Common myeloid progenitor, CD34-positive (primary cell): ENCODE measurements around the gene KRT1.
A peak's percentile ranks its signal among the peaks of the same experiment; 100 is the strongest.

ENCODE experiments used
- CTCF ChIA-PET: fragments of 350-600 bp; sonication (Branson Sonifier 250); formaldehyde crosslinking; loops from one replicate; lab custom pipeline; 2021; ENCODE audit warnings: antibody characterized with exemption; lab: Charles Lee
- POLR2A ChIA-PET: fragments of 350-600 bp; sonication (Branson Sonifier 250); formaldehyde crosslinking; loops from one replicate; lab custom pipeline; 2021; ENCODE audit warnings: antibody characterized with exemption; lab: Charles Lee
- DNase-seq, 3 donors: peaks; one replicate each; pipeline versions ENCODE4 v3.0.0 to v3.0.0-alpha.2; 2013
- H3K27ac ChIP-seq, 2 experiments: 1 replicate in 1 of 2; 2 replicates in 1 of 2; pipeline ENCODE4 v1.7.0; 2013; ENCODE audit warnings: inconsistent platforms in 2 of 2, low read length in 2 of 2, mild to moderate bottlenecking in 2 of 2, low read depth in 1 of 2, moderate library complexity in 1 of 2; ENCODE audit not compliant: severe bottlenecking in 2 of 2, insufficient read depth in 1 of 2, poor library complexity in 1 of 2
- H3K27me3 ChIP-seq, 5 experiments: replicated peaks in 2 of 5; 1 replicate in 3 of 5; 2 replicates in 2 of 5; pipeline versions ENCODE4 v1.6.1 to v1.7.0; 2013; ENCODE audit warnings: low read length in 4 of 5, mild to moderate bottlenecking in 2 of 5, moderate library complexity in 2 of 5, inconsistent platforms in 1 of 5; ENCODE audit not compliant: insufficient read depth in 5 of 5, control insufficient read depth in 4 of 5
- H3K36me3 ChIP-seq, 4 experiments: 1 replicate in 2 of 4; 2 replicates in 2 of 4; pipeline versions ENCODE4 v1.6.1 to v1.7.0; 2013; ENCODE audit warnings: low read length in 3 of 4, control low read depth in 1 of 4, mild to moderate bottlenecking in 1 of 4; ENCODE audit not compliant: control insufficient read depth in 4 of 4, insufficient read depth in 4 of 4
- H3K4me1 ChIP-seq, 4 experiments: 1 replicate in 3 of 4; 2 replicates in 1 of 4; pipeline versions ENCODE4 v1.6.1 to v1.7.1; 2013; ENCODE audit warnings: low read length in 3 of 4, mild to moderate bottlenecking in 3 of 4, control low read depth in 1 of 4, inconsistent platforms in 1 of 4, moderate library complexity in 1 of 4; ENCODE audit not compliant: control insufficient read depth in 4 of 4, insufficient read depth in 4 of 4; ENCODE audit errors: control extremely low read depth in 1 of 4
- H3K4me3 ChIP-seq, 7 experiments: 1 replicate in 4 of 7; 2 replicates in 3 of 7; pipeline versions ENCODE4 v1.5.1 to v1.7.0; 2013; ENCODE audit warnings: mild to moderate bottlenecking in 7 of 7, low read length in 6 of 7, moderate library complexity in 6 of 7, inconsistent platforms in 2 of 7, low read depth in 2 of 7, control low read depth in 1 of 7; ENCODE audit not compliant: insufficient read depth in 4 of 7, control insufficient read depth in 1 of 7; ENCODE audit errors: extremely low read depth in 1 of 7
- H3K9me3 ChIP-seq, 5 experiments: 1 replicate in 4 of 5; 2 replicates in 1 of 5; pipeline versions ENCODE4 v1.6.1 to v1.7.1; 2013; ENCODE audit warnings: low read length in 4 of 5, mild to moderate bottlenecking in 2 of 5, inconsistent platforms in 1 of 5, low read depth in 1 of 5, moderate library complexity in 1 of 5; ENCODE audit not compliant: control insufficient read depth in 4 of 5, insufficient read depth in 2 of 5; ENCODE audit errors: control extremely low read depth in 1 of 5
- WGBS: methylation state at CpG from one replicate; pipeline ENCODE4 v1.1.5; 2013; ENCODE audit not compliant: insufficient coverage; 5-methylcytosine and 5-hydroxymethylcytosine counted together

KRT1 gene

DNA sequence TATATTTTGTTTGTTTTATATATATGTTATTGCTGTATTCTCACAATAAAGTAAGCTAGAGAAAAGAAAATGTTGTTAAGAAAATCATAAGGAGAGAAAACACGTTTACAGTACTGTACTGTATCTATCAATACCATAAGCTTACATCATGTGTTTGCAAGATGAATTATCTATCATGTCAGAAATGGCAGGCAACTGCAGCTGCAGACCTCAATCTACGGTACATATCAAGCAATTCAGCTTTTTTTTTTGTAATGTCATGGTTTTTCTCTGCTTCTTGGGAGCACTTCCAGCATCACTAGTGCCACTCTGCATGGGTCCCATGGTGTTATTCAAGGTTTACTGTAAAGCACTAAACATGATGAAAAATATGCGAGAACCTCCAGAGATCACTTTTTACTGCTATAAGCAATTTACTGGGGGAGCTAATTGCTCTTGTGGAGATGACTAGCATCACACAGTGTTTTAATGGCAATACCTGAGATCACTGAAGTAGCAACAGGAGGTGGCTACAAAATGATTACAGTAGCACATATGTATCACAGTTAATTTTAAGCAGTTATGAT, 19.2 kb downstream of the KRT1 start:
- Histone ChIP-seq H3K4me1 (peaks cover 4 to 21% (median 12%) of the 10 kb centered on the region in 4 experiments), H3K4me3 (no peak overlapping the region), H3K9me3 (no peaks in the 10 kb centered on the region), H3K27me3 (peaks cover 0 to 3% (median 0%) of the 10 kb centered on the region in 5 experiments), H3K27ac (no peak overlapping the region), H3K36me3 (no peaks in the 10 kb centered on the region)
- 75% methylated on average over 2 of the region's 3 CpGs for WGBS
- ChIA-PET POLR2A (interaction anchor here (0.6 kb wide), 1 partner anchor 639 kb away, joined by 3 read pairs; the partner anchor contains the start of gene MYG1), CTCF (interaction anchor here (0.6 to 1.3 kb wide), 6 partner anchors 15 to 217 kb away, joined by 3 to 5 read pairs (median 3); partner anchors contain the start of gene KRT1)
- DNase-seq, result peak in 1 of 3 donors; percentile 19

DNA sequence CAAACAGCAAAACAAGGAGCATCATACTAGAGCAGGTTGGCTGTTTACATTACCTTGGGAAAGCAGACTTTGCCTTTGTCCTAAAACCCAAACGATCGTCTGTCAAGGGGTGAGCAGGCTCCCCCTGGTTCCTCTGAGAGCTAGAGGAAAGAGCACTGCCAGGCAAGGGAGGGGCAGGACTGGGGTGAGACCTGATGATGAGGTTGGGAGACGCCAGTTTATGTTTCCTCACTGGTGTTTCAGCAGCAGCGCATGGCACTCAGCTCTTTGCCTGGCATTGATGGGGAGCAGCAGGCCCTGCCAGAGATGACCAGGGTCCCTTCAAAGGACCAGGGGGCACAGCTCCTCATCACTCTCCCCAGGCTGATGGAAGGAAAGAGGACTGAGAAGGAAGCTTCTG, 20.3 kb downstream of the KRT1 start:
- ChIA-PET POLR2A (no interaction called here), CTCF (interaction anchor here (1.1 to 1.2 kb wide), 2 partner anchors 13 to 225 kb away, joined by 3 read pairs; no protein-coding TSS in a partner anchor)
- 100% methylated on average over 1 of the region's 4 CpGs for WGBS
- Histone ChIP-seq H3K27ac (no peak overlapping the region), H3K4me1 (peaks cover 4 to 21% (median 12%) of the 10 kb centered on the region in 4 experiments), H3K4me3 (no peak overlapping the region), H3K9me3 (no peaks in the 10 kb centered on the region), H3K36me3 (no peaks in the 10 kb centered on the region), H3K27me3 (peaks cover 0 to 5% (median 0%) of the 10 kb centered on the region in 5 experiments)
- DNase-seq, result no peak

DNA sequence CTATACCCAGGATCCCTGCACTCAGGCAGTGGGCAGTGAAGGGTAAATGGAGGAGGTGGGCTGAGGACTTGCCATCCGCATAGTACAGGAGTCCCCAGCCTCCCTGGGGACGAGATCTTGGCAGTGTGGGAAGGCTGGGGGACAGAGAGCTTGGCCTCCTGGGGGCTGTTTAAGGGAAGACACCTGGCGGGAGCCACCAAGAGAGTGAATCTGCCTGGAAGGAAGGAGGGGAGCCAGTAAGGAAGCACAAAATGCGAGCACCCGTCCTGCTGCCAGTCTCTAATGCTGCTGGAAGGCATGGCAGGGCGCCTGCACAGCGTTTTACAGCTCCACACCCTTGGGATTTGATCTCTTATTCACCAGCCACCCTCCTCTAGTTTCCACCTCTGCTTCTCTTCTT, 20.8 kb downstream of the KRT1 start:
- ChIA-PET CTCF (interaction anchor here (1.1 to 1.2 kb wide), 2 partner anchors 12 to 225 kb away, joined by 3 read pairs; no protein-coding TSS in a partner anchor), POLR2A (no interaction called here)
- DNase-seq, result no peak
- Histone ChIP-seq H3K4me3 (no peak overlapping the region), H3K27me3 (peaks cover 0 to 5% (median 0%) of the 10 kb centered on the region in 5 experiments), H3K4me1 (peaks cover 4 to 21% (median 12%) of the 10 kb centered on the region in 4 experiments), H3K36me3 (no peaks in the 10 kb centered on the region), H3K9me3 (no peaks in the 10 kb centered on the region), H3K27ac (no peak overlapping the region)
- WGBS, result 86% methylated on average over 5 of the region's 7 CpGs

DNA sequence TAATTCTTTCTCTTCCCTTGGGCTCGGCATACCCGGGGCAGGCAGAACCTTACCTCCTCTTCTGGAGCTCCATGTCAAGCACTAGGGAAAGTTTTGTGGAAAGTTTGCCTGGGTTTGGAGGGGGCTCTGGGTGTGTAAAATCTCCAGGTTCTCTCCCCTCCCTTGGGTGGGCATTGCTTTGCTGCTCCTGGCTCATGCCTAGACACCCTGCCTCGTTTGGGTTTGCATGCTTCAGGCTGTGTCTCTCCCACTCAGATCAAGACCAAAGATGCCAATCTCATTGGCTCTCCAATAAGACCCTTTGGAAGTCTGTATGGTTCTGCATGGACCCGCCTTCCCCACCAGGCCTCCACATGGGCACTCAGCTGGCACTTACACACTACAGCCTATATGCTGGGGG, 22.0 kb downstream of the KRT1 start:
- ChIA-PET POLR2A (no interaction called here), CTCF (interaction anchor here (0.7 to 1.8 kb wide), 2 partner anchors 32 to 208 kb away, joined by 3 to 6 read pairs; no protein-coding TSS in a partner anchor)
- H3K4me1 ChIP-seq, result peaks cover 4 to 21% (median 12%) of the 10 kb centered on the region in 4 experiments
- DNase-seq, result no peak
- H3K9me3 ChIP-seq, result no peaks in the 10 kb centered on the region
- no peak overlapping the region for H3K27ac ChIP-seq
- 100% methylated on average over 2 of the region's 4 CpGs for WGBS
- H3K27me3 ChIP-seq, result peaks cover 0 to 5% (median 0%) of the 10 kb centered on the region in 5 experiments
- H3K4me3 ChIP-seq, result no peak overlapping the region
- no peaks in the 10 kb centered on the region for H3K36me3 ChIP-seq

DNA sequence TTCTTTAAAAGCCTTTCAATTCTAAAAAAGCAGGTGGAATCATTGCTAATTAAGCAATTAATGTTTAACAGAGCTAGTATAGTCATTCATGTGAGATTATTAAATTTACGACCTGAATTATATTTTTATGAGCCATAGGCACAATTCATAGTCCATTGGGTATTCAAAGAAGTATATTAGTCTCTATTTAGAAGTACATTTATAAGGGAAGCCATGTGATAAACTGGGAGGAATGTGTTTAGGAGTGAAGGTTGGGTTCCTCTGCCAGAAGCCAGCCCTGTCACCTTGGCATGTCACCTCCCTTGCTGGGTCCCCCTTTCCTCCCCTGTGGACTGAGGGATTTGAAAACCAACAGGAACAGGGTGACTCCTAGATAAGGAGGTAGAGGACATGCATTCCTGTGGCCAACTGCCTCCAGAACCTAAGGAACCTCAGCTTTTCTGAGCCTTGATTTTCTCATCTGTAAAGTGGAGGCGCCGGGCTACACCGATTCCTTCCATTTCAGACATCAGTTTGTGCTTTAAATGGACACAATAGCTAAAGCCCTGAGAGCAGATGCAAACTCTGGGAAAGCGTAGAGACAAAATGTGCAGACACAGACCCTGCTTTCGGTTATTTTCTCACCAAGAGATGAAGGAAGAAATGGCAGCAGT, 22.8 kb downstream of the KRT1 start:
- Histone ChIP-seq H3K4me1 (peaks cover 4 to 12% (median 7%) of the 10 kb centered on the region in 4 experiments), H3K9me3 (no peaks in the 10 kb centered on the region), H3K4me3 (no peak overlapping the region), H3K27me3 (peaks cover 0 to 5% (median 0%) of the 10 kb centered on the region in 5 experiments), H3K27ac (no peak overlapping the region), H3K36me3 (no peaks in the 10 kb centered on the region)
- POLR2A ChIA-PET, result no interaction called here
- CTCF ChIA-PET, result interaction anchor here (1.8 kb wide), 1 partner anchor 33 kb away, joined by 6 read pairs; no protein-coding TSS in a partner anchor
- WGBS, result 97% methylated on average over 5 of the region's 6 CpGs
- no peak for DNase-seq

DNA sequence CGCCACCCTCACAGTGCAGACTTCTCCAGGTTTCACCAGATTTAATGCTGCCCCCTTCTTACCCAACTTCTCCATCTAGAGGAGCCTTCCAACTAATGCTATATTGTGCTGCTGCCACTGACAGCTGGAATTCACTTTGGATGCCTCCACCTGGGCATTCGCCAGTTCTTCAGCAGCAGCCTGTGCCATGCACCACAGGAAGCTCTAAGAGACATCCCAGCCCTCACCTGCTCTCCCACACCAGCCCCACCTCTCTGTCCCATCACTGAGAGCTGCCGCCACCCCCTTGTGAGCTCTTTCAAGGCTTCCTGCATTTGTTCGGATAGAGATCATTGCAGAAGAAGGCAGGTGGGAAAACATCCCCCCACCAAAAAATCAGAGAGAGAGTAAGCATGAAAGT, 23.6 kb downstream of the KRT1 start:
- CTCF ChIA-PET, result interaction anchor here (1.1 to 1.8 kb wide), 2 partner anchors 34 to 75 kb away, joined by 4 to 6 read pairs; no protein-coding TSS in a partner anchor
- Histone ChIP-seq H3K4me3 (no peak overlapping the region), H3K9me3 (no peaks in the 10 kb centered on the region), H3K27me3 (peaks cover 0 to 5% (median 0%) of the 10 kb centered on the region in 5 experiments), H3K36me3 (no peaks in the 10 kb centered on the region), H3K27ac (no peak overlapping the region), H3K4me1 (peaks cover 0 to 5% (median 2%) of the 10 kb centered on the region in 4 experiments)
- WGBS, result 97% methylated on average over 3 of the region's 4 CpGs
- DNase-seq, result no peak
- POLR2A ChIA-PET, result no interaction called here
